Measurements from ENCODE around the gene FCRL1.

The FCRL1 gene

DNA sequence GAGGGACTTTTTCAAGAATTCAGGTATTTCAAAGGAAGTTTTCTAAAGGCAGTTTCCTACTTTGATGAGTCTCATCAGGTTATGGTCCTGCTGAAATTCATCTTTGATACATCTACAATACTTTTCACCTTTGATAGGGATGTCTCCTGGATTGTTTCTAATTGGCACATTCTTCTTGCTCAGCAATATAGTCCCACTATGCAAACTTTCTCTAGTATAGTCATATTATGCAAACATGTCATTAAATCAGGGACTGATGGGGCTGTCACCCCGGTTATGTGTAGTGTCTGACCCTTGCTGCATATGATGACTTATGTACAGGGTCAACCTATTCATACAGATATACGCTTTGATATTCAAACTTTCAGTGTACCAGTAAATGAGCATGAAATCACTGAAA lies 379 bp upstream of the FCRL1 start:
- Histone ChIP-seq H3K4me1 (ENCODE audit: control insufficient read depth in 1 of 2, insufficient read depth in 2 of 2, low read length in 2 of 2) (no peaks in the 10 kb centered on the region), H3K27ac (ENCODE audit: low read depth, low read length) (no peak overlapping the region), H3K14ac (ENCODE audit: low read length) (no peak overlapping the region), H3K23ac (ENCODE audit: low read length) (no peak overlapping the region), H4K8ac (ENCODE audit: low read depth, low read length) (no peak overlapping the region), H4K12ac (ENCODE audit: low read depth, low read length) (no peak overlapping the region), H3K27me3 (ENCODE audit: insufficient read depth, low read length) (no peaks in the 10 kb centered on the region), H3K36me3 (ENCODE audit: control insufficient read depth in 1 of 2, insufficient read depth in 2 of 2, low read length in 2 of 2) (no peaks in the 10 kb centered on the region), H3K18ac (ENCODE audit: low read length) (no peak overlapping the region), H2AK5ac (ENCODE audit: low read length) (no peak overlapping the region), H3K4me2 (ENCODE audit: low read length) (no peak overlapping the region), H3K9me3 (ENCODE audit: insufficient read depth, low read depth, low read length) (no peaks in the 10 kb centered on the region), H3K4me3 (ENCODE audit: low read depth, low read length) (no peak overlapping the region), H3K4ac (ENCODE audit: low read depth, low read length) (no peak overlapping the region), H4K91ac (ENCODE audit: low read depth, low read length) (no peak overlapping the region), H2BK12ac (ENCODE audit: low read length) (no peak overlapping the region), H3K79me2 (ENCODE audit: control insufficient read depth, insufficient read depth, low read length, poor library complexity) (no peaks in the 10 kb centered on the region), H3K79me1 (ENCODE audit: low read length) (no peaks in the 10 kb centered on the region), H3K9ac (ENCODE audit: low read length) (no peak overlapping the region), H2AFZ (ENCODE audit: insufficient read depth, low read length, poor library complexity) (no peak overlapping the region), H2BK120ac (ENCODE audit: insufficient read depth, low read length, poor library complexity) (no peak overlapping the region), H2BK5ac (ENCODE audit: low read depth, low read length, poor library complexity) (no peak overlapping the region)
- no peak for DNase-seq
- WGBS (ENCODE audit: extremely low coverage, insufficient coverage, insufficient read length) = no CpG with 5 or more reads among the region's 2 CpGs

DNA sequence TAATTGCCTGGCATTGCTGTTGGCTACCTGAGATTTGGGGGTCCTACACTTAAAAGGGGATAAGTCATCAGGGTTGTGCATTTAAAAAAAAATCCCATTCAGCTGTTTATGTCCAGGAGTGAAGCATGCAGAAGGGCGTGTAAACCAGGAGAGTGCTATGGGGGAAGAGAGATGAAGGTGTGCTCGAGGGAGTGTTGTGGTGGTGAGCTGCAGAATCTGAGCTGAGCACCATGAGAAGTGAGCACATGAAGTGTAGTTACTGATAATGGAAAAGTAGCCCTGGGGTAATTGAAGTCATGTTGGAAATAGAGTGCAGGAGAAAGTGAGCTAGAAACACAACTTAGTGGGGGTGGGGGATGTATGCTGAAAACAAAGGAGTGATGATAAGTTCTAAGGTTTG lies 705 bp downstream of the FCRL1 start:
- Histone ChIP-seq H3K4ac (ENCODE audit: low read depth, low read length) (no peak overlapping the region), H2BK12ac (ENCODE audit: low read length) (no peak overlapping the region), H3K79me1 (ENCODE audit: low read length) (no peaks in the 10 kb centered on the region), H3K9me3 (ENCODE audit: insufficient read depth, low read depth, low read length) (no peaks in the 10 kb centered on the region), H3K36me3 (ENCODE audit: control insufficient read depth in 1 of 2, insufficient read depth in 2 of 2, low read length in 2 of 2) (no peaks in the 10 kb centered on the region), H3K4me2 (ENCODE audit: low read length) (no peak overlapping the region), H3K79me2 (ENCODE audit: control insufficient read depth, insufficient read depth, low read length, poor library complexity) (no peaks in the 10 kb centered on the region), H3K4me1 (ENCODE audit: control insufficient read depth in 1 of 2, insufficient read depth in 2 of 2, low read length in 2 of 2) (no peaks in the 10 kb centered on the region), H2AK5ac (ENCODE audit: low read length) (no peak overlapping the region), H4K12ac (ENCODE audit: low read depth, low read length) (no peak overlapping the region), H3K9ac (ENCODE audit: low read length) (no peak overlapping the region), H2AFZ (ENCODE audit: insufficient read depth, low read length, poor library complexity) (no peak overlapping the region), H3K14ac (ENCODE audit: low read length) (no peak overlapping the region), H3K23ac (ENCODE audit: low read length) (no peak overlapping the region), H2BK5ac (ENCODE audit: low read depth, low read length, poor library complexity) (no peak overlapping the region), H2BK120ac (ENCODE audit: insufficient read depth, low read length, poor library complexity) (no peak overlapping the region), H3K27me3 (ENCODE audit: insufficient read depth, low read length) (no peaks in the 10 kb centered on the region), H4K91ac (ENCODE audit: low read depth, low read length) (no peak overlapping the region), H4K8ac (ENCODE audit: low read depth, low read length) (no peak overlapping the region), H3K18ac (ENCODE audit: low read length) (no peak overlapping the region), H3K27ac (ENCODE audit: low read depth, low read length) (no peak overlapping the region), H3K4me3 (ENCODE audit: low read depth, low read length) (no peak overlapping the region)
- no CpG with 5 or more reads among the region's 2 CpGs for WGBS (ENCODE audit: extremely low coverage, insufficient coverage, insufficient read length)
- DNase-seq = no peak

DNA sequence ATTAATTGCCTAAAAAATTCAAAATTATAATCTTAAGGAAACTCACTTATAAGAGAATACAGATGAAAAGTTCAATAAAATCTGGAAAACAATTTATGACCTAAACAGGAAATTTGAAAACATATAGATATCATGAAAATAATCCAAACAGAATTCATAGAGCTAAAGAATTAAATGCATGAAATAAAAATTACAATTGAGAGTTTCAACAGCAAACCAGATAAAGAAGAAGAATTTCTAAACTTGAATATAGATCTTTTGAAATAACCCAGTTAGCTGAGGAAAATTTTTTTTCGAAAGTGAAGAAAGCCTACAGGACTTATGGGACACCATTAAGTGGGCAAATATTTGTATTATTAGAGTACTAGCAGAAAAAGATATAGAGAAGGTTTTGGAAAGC lies 6.7 kb downstream of the FCRL1 start:
- Histone ChIP-seq H3K23ac (ENCODE audit: low read length) (no peak overlapping the region), H2AK5ac (ENCODE audit: low read length) (no peak overlapping the region), H3K27me3 (ENCODE audit: insufficient read depth, low read length) (no peaks in the 10 kb centered on the region), H2BK5ac (ENCODE audit: low read depth, low read length, poor library complexity) (no peak overlapping the region), H4K91ac (ENCODE audit: low read depth, low read length) (no peak overlapping the region), H3K4me2 (ENCODE audit: low read length) (no peak overlapping the region), H3K27ac (ENCODE audit: low read depth, low read length) (no peak overlapping the region), H3K14ac (ENCODE audit: low read length) (no peak overlapping the region), H2AFZ (ENCODE audit: insufficient read depth, low read length, poor library complexity) (no peak overlapping the region), H4K12ac (ENCODE audit: low read depth, low read length) (no peak overlapping the region), H3K4me1 (ENCODE audit: control insufficient read depth in 1 of 2, insufficient read depth in 2 of 2, low read length in 2 of 2) (no peaks in the 10 kb centered on the region), H3K9me3 (ENCODE audit: insufficient read depth, low read depth, low read length) (peaks cover 6% of the 10 kb centered on the region), H3K79me1 (ENCODE audit: low read length) (no peaks in the 10 kb centered on the region), H3K4me3 (ENCODE audit: low read depth, low read length) (no peak overlapping the region), H3K79me2 (ENCODE audit: control insufficient read depth, insufficient read depth, low read length, poor library complexity) (no peaks in the 10 kb centered on the region), H3K36me3 (ENCODE audit: control insufficient read depth in 1 of 2, insufficient read depth in 2 of 2, low read length in 2 of 2) (no peaks in the 10 kb centered on the region), H2BK12ac (ENCODE audit: low read length) (no peak overlapping the region), H3K4ac (ENCODE audit: low read depth, low read length) (no peak overlapping the region), H2BK120ac (ENCODE audit: insufficient read depth, low read length, poor library complexity) (no peak overlapping the region), H4K8ac (ENCODE audit: low read depth, low read length) (no peak overlapping the region), H3K18ac (ENCODE audit: low read length) (no peak overlapping the region), H3K9ac (ENCODE audit: low read length) (no peak overlapping the region)
- WGBS (ENCODE audit: extremely low coverage, insufficient coverage, insufficient read length) = no CpG with 5 or more reads among the region's 1 CpG
- no peak for DNase-seq

DNA sequence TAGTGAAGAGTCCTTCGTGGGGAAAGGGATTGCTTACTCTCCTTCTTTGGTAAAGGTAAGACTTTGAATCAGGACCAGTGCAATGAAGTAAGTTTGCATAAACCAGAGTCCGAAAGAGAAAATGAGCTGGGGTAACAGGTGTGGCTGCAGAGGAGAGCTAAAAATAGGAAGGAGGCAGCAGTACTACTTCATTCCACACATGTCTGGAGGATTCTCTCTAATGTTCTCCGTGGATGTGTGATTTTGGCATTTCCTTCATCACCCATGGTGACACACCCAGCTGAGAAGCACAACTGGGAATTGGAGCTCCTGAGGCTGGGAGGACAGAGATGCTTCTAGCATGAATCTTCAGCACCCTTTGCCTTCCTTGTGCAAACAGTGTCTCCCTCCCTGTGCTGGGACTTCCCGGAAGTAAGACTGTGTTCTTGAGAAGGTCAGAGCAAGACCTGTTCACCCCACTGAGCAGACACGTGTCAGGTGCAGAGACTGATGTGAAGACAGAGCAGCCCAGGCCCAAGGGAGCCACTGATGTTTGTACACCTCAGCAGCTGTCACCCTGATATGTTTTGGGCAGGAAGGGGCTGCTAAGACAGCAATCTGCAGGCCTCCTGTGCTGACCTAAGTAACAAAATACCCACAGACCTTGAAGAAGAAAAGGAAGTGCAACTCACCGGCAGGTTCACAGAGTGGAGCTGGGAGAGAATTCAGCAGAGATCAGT lies 13.3 kb downstream of the FCRL1 start:
- WGBS (ENCODE audit: extremely low coverage, insufficient coverage, insufficient read length) = no CpG with 5 or more reads among the region's 6 CpGs
- no peaks in the 10 kb centered on the region for H3K27me3 ChIP-seq (ENCODE audit: insufficient read depth, low read length)

More for the DNA sequence above, 13.3 kb downstream of the FCRL1 start:
- Histone ChIP-seq H3K4me3 (ENCODE audit: low read depth, low read length) (no peak overlapping the region), H4K91ac (ENCODE audit: low read depth, low read length) (no peak overlapping the region), H2AK5ac (ENCODE audit: low read length) (no peak overlapping the region), H3K79me1 (ENCODE audit: low read length) (no peaks in the 10 kb centered on the region), H4K12ac (ENCODE audit: low read depth, low read length) (no peak overlapping the region), H3K27ac (ENCODE audit: low read depth, low read length) (no peak overlapping the region), H2BK120ac (ENCODE audit: insufficient read depth, low read length, poor library complexity) (no peak overlapping the region), H3K18ac (ENCODE audit: low read length) (no peak overlapping the region), H3K4me1 (ENCODE audit: control insufficient read depth in 1 of 2, insufficient read depth in 2 of 2, low read length in 2 of 2) (no peaks in the 10 kb centered on the region), H4K8ac (ENCODE audit: low read depth, low read length) (no peak overlapping the region), H3K9me3 (ENCODE audit: insufficient read depth, low read depth, low read length) (no peaks in the 10 kb centered on the region), H3K36me3 (ENCODE audit: control insufficient read depth in 1 of 2, insufficient read depth in 2 of 2, low read length in 2 of 2) (no peaks in the 10 kb centered on the region), H2BK12ac (ENCODE audit: low read length) (no peak overlapping the region), H3K23ac (ENCODE audit: low read length) (no peak overlapping the region), H3K4me2 (ENCODE audit: low read length) (no peak overlapping the region), H3K4ac (ENCODE audit: low read depth, low read length) (no peak overlapping the region), H2BK5ac (ENCODE audit: low read depth, low read length, poor library complexity) (no peak overlapping the region), H3K14ac (ENCODE audit: low read length) (no peak overlapping the region), H2AFZ (ENCODE audit: insufficient read depth, low read length, poor library complexity) (no peak overlapping the region), H3K9ac (ENCODE audit: low read length) (no peak overlapping the region), H3K79me2 (ENCODE audit: control insufficient read depth, insufficient read depth, low read length, poor library complexity) (no peaks in the 10 kb centered on the region)
- no peak for DNase-seq
